Measurements from ENCODE around the gene PRSS21. TPM values are rescaled to one million over a fixed set of nuclear protein-coding genes. Genes with fewer than 3 reads are reported as not detected.

Gene PRSS21
- total RNA-seq, 3 donors from 2014 or later, result 2.9 to 4.9 TPM; not detected in 1

DNA sequence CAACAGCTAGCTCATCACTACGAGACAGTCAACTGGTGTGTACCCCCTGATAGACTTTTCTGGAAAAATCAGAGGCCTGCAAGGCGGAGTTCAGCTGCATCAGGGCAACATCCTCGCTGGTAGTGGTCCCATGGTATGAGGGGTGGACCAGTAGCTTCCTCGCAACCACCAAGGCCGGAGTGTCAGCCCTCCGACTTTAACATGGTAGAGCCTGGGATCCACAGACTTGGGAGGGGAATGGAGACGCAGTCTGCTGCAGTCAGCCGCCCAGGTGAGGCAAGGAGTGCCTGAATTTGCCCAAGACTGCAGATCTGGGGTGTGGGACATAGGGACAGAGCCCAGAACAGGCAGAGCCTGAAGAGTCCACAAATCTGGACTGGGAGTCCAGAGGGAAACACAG, 26.5 kb downstream of the PRSS21 start:
- no peak overlapping the region for H3K4me3 ChIP-seq
- no peaks in the 10 kb centered on the region for H3K4me1 ChIP-seq
- no peak for DNase-seq (ENCODE audit: low spot score in 2 of 2)
- TF ChIP-seq POLR2A (IDR thresholded peaks at IDR 0.05), result no peak
- TF ChIP-seq POLR2AphosphoS5 (IDR thresholded peaks at IDR 0.05), result no peak
- TF ChIP-seq, protein P1, sequence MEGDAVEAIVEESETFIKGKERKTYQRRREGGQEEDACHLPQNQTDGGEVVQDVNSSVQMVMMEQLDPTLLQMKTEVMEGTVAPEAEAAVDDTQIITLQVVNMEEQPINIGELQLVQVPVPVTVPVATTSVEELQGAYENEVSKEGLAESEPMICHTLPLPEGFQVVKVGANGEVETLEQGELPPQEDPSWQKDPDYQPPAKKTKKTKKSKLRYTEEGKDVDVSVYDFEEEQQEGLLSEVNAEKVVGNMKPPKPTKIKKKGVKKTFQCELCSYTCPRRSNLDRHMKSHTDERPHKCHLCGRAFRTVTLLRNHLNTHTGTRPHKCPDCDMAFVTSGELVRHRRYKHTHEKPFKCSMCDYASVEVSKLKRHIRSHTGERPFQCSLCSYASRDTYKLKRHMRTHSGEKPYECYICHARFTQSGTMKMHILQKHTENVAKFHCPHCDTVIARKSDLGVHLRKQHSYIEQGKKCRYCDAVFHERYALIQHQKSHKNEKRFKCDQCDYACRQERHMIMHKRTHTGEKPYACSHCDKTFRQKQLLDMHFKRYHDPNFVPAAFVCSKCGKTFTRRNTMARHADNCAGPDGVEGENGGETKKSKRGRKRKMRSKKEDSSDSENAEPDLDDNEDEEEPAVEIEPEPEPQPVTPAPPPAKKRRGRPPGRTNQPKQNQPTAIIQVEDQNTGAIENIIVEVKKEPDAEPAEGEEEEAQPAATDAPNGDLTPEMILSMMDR (IDR thresholded peaks at IDR 0.05), result no peak
- H3K36me3 ChIP-seq, result no peaks in the 10 kb centered on the region
- no peaks in the 10 kb centered on the region for H3K27me3 ChIP-seq
- no peak overlapping the region for H3K27ac ChIP-seq
- H3K9me3 ChIP-seq, result no peaks in the 10 kb centered on the region
- intact Hi-C loops (cut with DNase I; ENCODE audit: low total_unique reads), result no loop called here

DNA sequence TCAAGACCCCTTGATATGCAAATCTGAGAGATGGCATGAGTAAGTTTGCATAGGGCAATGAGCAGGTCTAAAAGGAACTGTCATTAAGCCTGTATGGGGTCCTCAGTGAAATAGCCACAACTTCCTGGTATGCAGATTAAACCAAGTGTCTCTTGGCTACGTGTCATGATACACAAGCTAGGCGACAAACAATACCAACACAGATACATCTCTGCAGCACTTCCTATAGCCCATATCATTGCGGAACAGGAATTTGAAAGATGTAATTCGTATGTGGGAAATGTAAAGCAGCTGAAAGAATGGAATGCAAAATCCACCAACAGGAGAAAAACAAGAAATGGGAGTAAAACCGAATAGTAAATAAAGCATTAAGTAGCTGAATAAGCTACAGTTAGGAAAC, 28.1 kb downstream of the PRSS21 start:
- intact Hi-C loops (cut with DNase I; ENCODE audit: low total_unique reads), result no loop called here
- Histone ChIP-seq H3K9me3 (no peaks in the 10 kb centered on the region), H3K4me3 (no peak overlapping the region), H3K27me3 (peaks cover 0 to 7% of the 10 kb centered on the region in 2 donors), H3K4me1 (no peaks in the 10 kb centered on the region), H3K27ac (no peak overlapping the region), H3K36me3 (no peaks in the 10 kb centered on the region)
- TF ChIP-seq, protein P1 (IDR thresholded peaks at IDR 0.05), result no peak
- TF ChIP-seq POLR2AphosphoS5 (IDR thresholded peaks at IDR 0.05) (no peak), POLR2A (IDR thresholded peaks at IDR 0.05) (no peak)
- DNase-seq (ENCODE audit: low spot score in 2 of 2), result no peak

DNA sequence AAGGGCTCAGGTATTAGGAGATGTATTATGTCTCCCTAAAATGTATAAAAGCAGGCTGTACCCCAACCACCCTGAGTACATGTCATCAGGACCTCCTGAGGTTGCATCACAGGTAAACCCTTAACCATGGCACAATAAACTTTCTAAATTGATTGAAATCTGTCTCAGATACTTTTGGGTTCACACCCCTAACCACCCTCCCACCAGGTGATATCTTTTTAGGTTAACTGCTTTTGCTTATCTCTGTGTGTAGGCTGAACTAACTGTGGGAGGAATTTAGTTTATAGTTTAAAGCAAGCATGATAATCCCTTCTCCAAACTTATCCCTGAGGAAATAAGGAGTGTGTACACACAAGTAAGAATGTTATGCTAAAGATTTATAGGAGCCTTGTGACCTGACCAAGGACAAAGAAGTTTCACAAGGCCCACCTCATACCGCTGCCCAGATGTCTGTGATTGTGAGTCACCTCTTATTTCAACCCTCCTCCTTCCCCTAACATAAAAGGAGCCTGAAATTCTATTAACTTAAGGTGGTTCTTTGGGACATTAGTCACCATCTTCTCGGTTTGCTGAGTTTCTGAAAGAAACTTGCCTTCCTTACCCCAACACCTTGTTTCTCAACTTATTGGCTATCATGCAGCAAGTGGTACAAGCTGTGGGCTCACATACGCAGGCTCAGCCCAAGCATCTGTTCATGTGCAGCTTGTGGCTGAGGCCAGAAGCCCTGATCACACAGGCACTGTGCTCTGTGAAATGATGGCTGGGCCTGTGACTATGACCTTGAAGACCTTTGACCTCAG, 29.7 kb downstream of the PRSS21 start:
- Histone ChIP-seq H3K27ac (no peak overlapping the region), H3K4me3 (no peak overlapping the region), H3K36me3 (no peaks in the 10 kb centered on the region), H3K9me3 (no peaks in the 10 kb centered on the region), H3K27me3 (peaks cover 0 to 7% of the 10 kb centered on the region in 2 donors), H3K4me1 (no peaks in the 10 kb centered on the region)
- DNase-seq (ENCODE audit: low spot score in 2 of 2), result no peak
- TF ChIP-seq POLR2AphosphoS5 (IDR thresholded peaks at IDR 0.05) (no peak), POLR2A (IDR thresholded peaks at IDR 0.05) (no peak)
- TF ChIP-seq, protein P1 (IDR thresholded peaks at IDR 0.05), result no peak
- intact Hi-C loops (cut with DNase I; ENCODE audit: low total_unique reads), result no loop called here

DNA sequence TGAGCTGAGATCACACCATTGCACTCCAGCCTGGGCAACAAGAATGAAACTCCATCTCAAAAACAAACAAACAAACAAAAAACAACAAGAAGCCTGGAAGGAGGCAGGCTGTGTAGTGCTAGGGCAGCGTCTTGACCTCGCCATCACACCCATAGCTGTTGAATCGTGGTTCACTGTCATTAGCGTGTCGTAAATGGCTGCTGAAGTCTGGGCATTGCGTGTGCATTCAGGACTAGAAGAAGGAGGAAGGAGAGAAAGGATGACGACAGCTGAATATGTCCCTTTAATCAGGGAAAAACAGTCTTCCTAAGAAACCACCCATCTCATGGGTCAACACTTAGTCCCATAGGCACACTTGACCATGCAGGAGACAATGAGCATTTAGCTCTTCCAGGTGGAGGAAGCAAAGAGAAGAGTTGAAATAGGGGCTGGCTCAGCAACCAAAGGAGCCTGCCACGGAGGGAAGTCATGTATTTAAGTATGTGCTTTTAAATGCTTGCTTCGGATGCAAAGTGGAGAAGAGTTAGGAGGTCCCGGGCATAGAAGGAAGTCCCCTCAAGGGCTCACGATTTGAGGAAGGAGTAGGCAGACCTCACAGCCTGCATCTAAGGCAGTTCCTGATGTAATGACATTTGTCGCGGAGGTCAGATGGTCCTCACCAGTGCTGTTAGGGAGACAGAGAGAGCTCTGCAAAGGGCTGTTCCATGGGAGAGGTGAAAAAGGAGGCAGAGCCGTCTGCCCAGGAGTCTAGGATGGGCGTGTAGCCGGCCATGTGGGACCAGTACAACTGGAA, 32.1 kb downstream of the PRSS21 start:
- Histone ChIP-seq H3K27ac (no peak overlapping the region), H3K4me3 (no peak overlapping the region), H3K36me3 (no peaks in the 10 kb centered on the region), H3K27me3 (peaks cover 0 to 14% of the 10 kb centered on the region in 2 donors), H3K4me1 (no peaks in the 10 kb centered on the region), H3K9me3 (peaks cover 0 to 8% of the 10 kb centered on the region in 2 donors)
- DNase-seq (ENCODE audit: low spot score in 2 of 2), result no peak
- intact Hi-C loops (cut with DNase I; ENCODE audit: low total_unique reads), result no loop called here
- TF ChIP-seq POLR2AphosphoS5 (IDR thresholded peaks at IDR 0.05) (no peak), POLR2A (IDR thresholded peaks at IDR 0.05) (no peak)
- TF ChIP-seq, protein P1 (IDR thresholded peaks at IDR 0.05), result no peak
